Adrenal gland (tissue), 12 donors: ENCODE measurements around the gene RAB43. TPM values are rescaled to one million over a fixed set of nuclear protein-coding genes. Genes with fewer than 3 reads are reported as not detected.

Source experiments
- DNase-seq, 7 donors: peaks; one replicate each; pipeline ENCODE4 v3.0.0-alpha.2; 2019 to 2020
- H3K27ac ChIP-seq, 5 donors: fragments of 200-600 bp; sonication (generic) in 4 of 5; 1 replicate in 3 of 5; 2 replicates in 2 of 5; pipeline versions ENCODE4 v1.5.1 to v1.8.0; 2016 to 2020; ENCODE audit warnings: mild to moderate bottlenecking in 1 of 5
- H3K27me3 ChIP-seq: fragments of 200-600 bp; 2 replicates; pipeline ENCODE4 v1.8.0; 2021
- H3K36me3 ChIP-seq, 2 donors: fragments of 200-600 bp; replicated peaks in 1 of 2; 1 replicate in 1 of 2; 2 replicates in 1 of 2; pipeline versions ENCODE4 v1.5.1 to v1.8.0; 2018 to 2022
- H3K4me1 ChIP-seq, 2 donors: fragments of 200-600 bp; replicated peaks in 1 of 2; 1 replicate in 1 of 2; 2 replicates in 1 of 2; pipeline versions ENCODE4 v1.5.1 to v1.8.0; 2018 to 2021
- H3K4me3 ChIP-seq, 4 donors: fragments of 200-600 bp; sonication (generic) in 3 of 4; one replicate each; pipeline ENCODE4 v1.5.1; 2016 to 2018
- H3K9me3 ChIP-seq, 3 donors: fragments of 200-600 bp; sonication (generic) in 1 of 3; replicated peaks in 1 of 3; 1 replicate in 2 of 3; 2 replicates in 1 of 3; pipeline versions ENCODE4 v1.5.1 to v1.8.0; 2016 to 2021
- CTCF ChIP-seq, 6 experiments: fragments of 450-650 bp in 4 of 6; fragments of 200-600 bp in 2 of 6; sonication (generic) in 1 of 6; IDR thresholded peaks; 1 replicate in 5 of 6; 2 replicates in 1 of 6; pipeline versions ENCODE4 v1.5.1 to v1.8.0; 2016 to 2021; ENCODE audit warnings: antibody characterized with exemption in 6 of 6, mild to moderate bottlenecking in 2 of 6, moderate library complexity in 1 of 6
- POLR2A ChIP-seq, 2 donors: fragments of 450-650 bp; IDR thresholded peaks; one replicate each; pipeline ENCODE4 v1.6.1; 2017; ENCODE audit warnings: antibody characterized with exemption in 2 of 2, mild to moderate bottlenecking in 2 of 2, moderate library complexity in 1 of 2
- WGBS, 4 donors: extraction: QIAGEN DNeasy Blood & Tissue Kit in 2 of 4; methylation state at CpG; one replicate each; pipeline versions ENCODE4 v1.1.5 to v1.1.7; 2013 to 2017; 5-methylcytosine and 5-hydroxymethylcytosine counted together
- intact Hi-C, 2 donors: fragments of 100-400 bp; cut with DNase I; formaldehyde crosslinking; loops; one replicate each; pipeline versions ENCODE4 v1.14.1 to v1.15.0; 2022 to 2023
- polyA plus RNA-seq, 3 donors: library from polyadenylated mRNA; stranded (reverse); fragments of 200-250 nt in 2 of 3; fragments of 350-450 nt in 1 of 3; fragmentation: Illumina TruSeq in 1 of 3; extraction: RNeasy Lipid Tissue Mini Kit (QIAGEN cat#74804) in 1 of 3; gene quantifications; one replicate each; pipeline ENCODE4 v1.2.3, GENCODE V29; 2013 to 2014
- total RNA-seq, 9 donors: library from RNA; depleted of rRNA in 4 of 9; stranded (reverse); fragments of >200 nt in 4 of 9; fragments of 120-200 nt in 1 of 9; fragmentation: NEBNext Ultra II Directional in 1 of 9; extraction: Animal tissue kit (Norgen Biotek cat#: 25700) in 1 of 9; gene quantifications; one replicate each; pipeline versions ENCODE4 v1.1.0 to v1.2.4, GENCODE V29; 2013 to 2023
- donor health status: healthy with polysubstance abuse.
- donor health status: Bipolar disorder and iron deficiency.
- donor health status: DM: yes; HTN: yes; CAD: no.
- donor health status: DM: no; HTN: no; CAD: no.
- donor health status: DM: no; HTN: no; CAD: no.
- donor health status: DM: yes; HTN: yes; CAD: no.

The RAB43 gene
- total and polyA plus RNA-seq, 12 donors, result 0.33 to 37.2 (median 24.3) TPM

- Histone ChIP-seq H3K9me3 (no peaks in the 10 kb centered on the region), H3K4me3 (no peak overlapping the region), H3K36me3 (no peaks in the 10 kb centered on the region), H3K4me1 (peaks cover 0 to 5% of the 10 kb centered on the region in 2 donors), H3K27ac (no peak overlapping the region), H3K27me3 (no peaks in the 10 kb centered on the region)
- TF ChIP-seq CTCF (IDR thresholded peaks at IDR 0.05) (no peak), POLR2A (IDR thresholded peaks at IDR 0.05) (no peak)
- 84 to 93% (median 92%) methylated on average over 14 to 15 of the region's 15 CpGs for WGBS, 4 donors
- no peak for DNase-seq
- intact Hi-C loops, result no loop called here
These were observed 57.6 kb downstream of the RAB43 start for GRCh38 chr3:129063841-129064482.

GRCh38 chr3:129063091-129063640, 58.4 kb downstream of the RAB43 start:
- no peak overlapping the region for H3K27ac ChIP-seq
- H3K36me3 ChIP-seq, result no peaks in the 10 kb centered on the region
- no peaks in the 10 kb centered on the region for H3K27me3 ChIP-seq
- no peak for DNase-seq
- H3K4me1 ChIP-seq, result peaks cover 0 to 2% of the 10 kb centered on the region in 2 donors
- intact Hi-C loops, result no loop called here
- WGBS, 4 donors, result 85 to 87% (median 86%) methylated on average over 9 to 10 of the region's 10 CpGs
- H3K4me3 ChIP-seq, result no peak overlapping the region
- H3K9me3 ChIP-seq, result no peaks in the 10 kb centered on the region
- TF ChIP-seq CTCF (IDR thresholded peaks at IDR 0.05) (no peak), POLR2A (IDR thresholded peaks at IDR 0.05) (no peak)

- no peak for DNase-seq
- intact Hi-C loops, result no loop called here
- TF ChIP-seq POLR2A (IDR thresholded peaks at IDR 0.05), result no peak
- TF ChIP-seq CTCF (IDR thresholded peaks at IDR 0.05), result no peak
- Histone ChIP-seq H3K36me3 (no peaks in the 10 kb centered on the region), H3K27me3 (no peaks in the 10 kb centered on the region), H3K9me3 (no peaks in the 10 kb centered on the region), H3K4me1 (no peaks in the 10 kb centered on the region), H3K27ac (no peak overlapping the region), H3K4me3 (no peak overlapping the region)
- 86 to 90% (median 89%) methylated on average over 11 to 32 of the region's 32 CpGs for WGBS, 4 donors
These were observed 59.4 kb downstream of the RAB43 start for GRCh38 chr3:129061888-129062834.
